ENCODE measurements around the gene PSTK. TPM values are rescaled to one million over a fixed set of nuclear protein-coding genes. Genes with fewer than 3 reads are reported as not detected.

PSTK gene
- total and polyA plus RNA-seq, 2 of the 13 experiments (the other 11 are each of a cell fraction or from before 2014, with no cell fraction given): 8.2 to 9.3 TPM

GRCh38 chr10:122980209-122981065 lies at the start of gene PSTK (continued):
- TF ChIP-seq ZNF136 (CRISPR knock-in tag; IDR thresholded peaks at IDR 0.05; ENCODE audit: low read depth): peak; percentile 79; the same call in 1 of the 2 replicates
- TF ChIP-seq SNAI1 (CRISPR knock-in tag; IDR thresholded peaks at IDR 0.05; ENCODE audit: borderline replicate concordance): 0 out of 2 replicates have a peak, but pooled peaks have one; percentile 66
- no peak for TF ChIP-seq ATF6 (CRISPR knock-in tag; conservative IDR thresholded peaks at IDR 0.05)
- TF ChIP-seq BHLHE40 (IDR thresholded peaks at IDR 0.05; ENCODE audit: low read length): peak; percentile 43; the same call in 1 of the 2 replicates
- TF ChIP-seq RFX1 (IDR thresholded peaks at IDR 0.05): no peak
- TF ChIP-seq ZNF276 (CRISPR knock-in tag; IDR thresholded peaks at IDR 0.05; ENCODE audit: low read depth): peak; percentile 78; the same call in 1 of the 2 replicates
- TF ChIP-seq MED8 (CRISPR knock-in tag; IDR thresholded peaks at IDR 0.05; ENCODE audit: insufficient replicate concordance): no peak
- TF ChIP-seq NCOA2 (CRISPR knock-in tag; IDR thresholded peaks at IDR 0.05): no peak
- no peak for TF ChIP-seq JDP2 (CRISPR knock-in tag; IDR thresholded peaks at IDR 0.05; ENCODE audit: borderline replicate concordance)
- peak; percentile 74; the same call in 1 of the 2 replicates for TF ChIP-seq CERS6 (CRISPR knock-in tag; IDR thresholded peaks at IDR 0.05)
- TF ChIP-seq GZF1 (CRISPR knock-in tag; IDR thresholded peaks at IDR 0.05): peak; percentile 58; the same call in 1 of the 2 replicates
- TF ChIP-seq HDAC6 (IDR thresholded peaks at IDR 0.05; ENCODE audit: low read depth, low read length): no peak
- peak; percentile 96 for TF ChIP-seq ZNF33A (CRISPR knock-in tag; IDR thresholded peaks at IDR 0.05; ENCODE audit: borderline replicate concordance)
- no peak for TF ChIP-seq NFRKB (IDR thresholded peaks at IDR 0.05)
- peak; percentile 91 for TF ChIP-seq KAT8 (CRISPR knock-in tag; IDR thresholded peaks at IDR 0.05)
- peak; percentile 64; the same call in 1 of the 2 replicates for TF ChIP-seq TEAD2 (CRISPR knock-in tag; IDR thresholded peaks at IDR 0.05)
- TF ChIP-seq ZNF335 (CRISPR knock-in tag; IDR thresholded peaks at IDR 0.05): peak; percentile 77
- TF ChIP-seq ZNF563 (CRISPR knock-in tag; IDR thresholded peaks at IDR 0.05): peak; percentile 89
- TF ChIP-seq IKZF4 (CRISPR knock-in tag; IDR thresholded peaks at IDR 0.05; ENCODE audit: borderline replicate concordance, low read depth, not compliant biosample characterization): peak; percentile 59
- no peak for TF ChIP-seq ZNF629 (CRISPR knock-in tag; conservative IDR thresholded peaks at IDR 0.05)
- TF ChIP-seq RARA (CRISPR knock-in tag; IDR thresholded peaks at IDR 0.05): peak; percentile 8; the same call in 1 of the 2 replicates
- TF ChIP-seq REL (CRISPR knock-in tag; conservative IDR thresholded peaks at IDR 0.05): peak; percentile 88
- peak; percentile 52; the same call in 1 of the 2 replicates for TF ChIP-seq MTA1 (CRISPR knock-in tag; IDR thresholded peaks at IDR 0.05; ENCODE audit: borderline replicate concordance)
- no peak; the same call in 1 of the 2 replicates for TF ChIP-seq ZNF44 (CRISPR knock-in tag; IDR thresholded peaks at IDR 0.05)
- TF ChIP-seq ELF4 (CRISPR knock-in tag; IDR thresholded peaks at IDR 0.05; ENCODE audit: borderline replicate concordance): no peak
- no peak for TF ChIP-seq ELF1 (CRISPR knock-in tag; IDR thresholded peaks at IDR 0.05)
- peak; percentile 81 for TF ChIP-seq SAP130 (CRISPR knock-in tag; IDR thresholded peaks at IDR 0.05; ENCODE audit: low read depth)
